Ishikawa (cell line): ENCODE data around the gene THEM4.

Source experiments
- CEBPB ChIP-seq: IDR thresholded peaks from 2 replicates; pipeline ENCODE4 v1.6.1; 2012
- CREB1 ChIP-seq: IDR thresholded peaks from 2 replicates; pipeline ENCODE4 v1.6.1; 2012; ENCODE audit warnings: low read depth
- EGR1 ChIP-seq: IDR thresholded peaks from 2 replicates; pipeline ENCODE4 v1.6.1; 2012
- EP300 ChIP-seq: IDR thresholded peaks from 2 replicates; pipeline ENCODE4 v1.6.1; 2012; ENCODE audit warnings: borderline replicate concordance
- FOXM1 ChIP-seq: IDR thresholded peaks from 2 replicates; pipeline ENCODE4 v1.6.1; 2012; ENCODE audit warnings: low read depth, borderline replicate concordance
- MAX ChIP-seq: IDR thresholded peaks from 2 replicates; pipeline ENCODE4 v1.6.1; 2012
- NFIC ChIP-seq: IDR thresholded peaks from 2 replicates; pipeline ENCODE4 v1.6.1; 2012
- RAD21 ChIP-seq: IDR thresholded peaks from 2 replicates; pipeline ENCODE4 v1.6.1; 2012; ENCODE audit warnings: low read depth
- REST ChIP-seq: IDR thresholded peaks from 2 replicates; pipeline ENCODE4 v1.6.1; 2012; ENCODE audit warnings: low read depth, mild to moderate bottlenecking
- TAF1 ChIP-seq: IDR thresholded peaks from 2 replicates; pipeline ENCODE4 v1.6.1; 2012; ENCODE audit warnings: low read depth, mild to moderate bottlenecking
- TCF12 ChIP-seq: IDR thresholded peaks from 2 replicates; pipeline ENCODE4 v1.6.1; 2012; ENCODE audit warnings: low read depth
- TEAD4 ChIP-seq: IDR thresholded peaks from 2 replicates; pipeline ENCODE4 v1.6.1; 2012
- USF1 ChIP-seq: IDR thresholded peaks from 2 replicates; pipeline ENCODE4 v1.6.1; 2012
- YY1 ChIP-seq: IDR thresholded peaks from 2 replicates; pipeline ENCODE4 v1.6.1; 2012; ENCODE audit warnings: low read depth
- ZBTB7A ChIP-seq: IDR thresholded peaks from 2 replicates; pipeline ENCODE4 v1.6.1; 2012; ENCODE audit warnings: low read depth

Gene THEM4

GRCh38 chr1:151953409-151954094, 44.2 kb upstream of the THEM4 start:
- no peak for TF ChIP-seq ZBTB7A

GRCh38 chr1:151952811-151953210, 43.5 kb upstream of the THEM4 start:
- no peak for TF ChIP-seq TAF1
- no peak for TF ChIP-seq FOXM1
- no peak for TF ChIP-seq MAX
- TF ChIP-seq CREB1 = no peak
- no peak for TF ChIP-seq EP300
- no peak for TF ChIP-seq TEAD4
- TF ChIP-seq CEBPB = no peak
- TF ChIP-seq REST = no peak
- TF ChIP-seq YY1 = no peak
- TF ChIP-seq NFIC = no peak
- no peak for TF ChIP-seq EGR1
- no peak for TF ChIP-seq TCF12
- TF ChIP-seq USF1 = no peak
- TF ChIP-seq ZBTB7A = no peak
- no peak for TF ChIP-seq RAD21

GRCh38 chr1:151949371-151950193, 40.3 kb upstream of the THEM4 start:
- TF ChIP-seq MAX = no peak
- no peak for TF ChIP-seq REST
- no peak for TF ChIP-seq YY1
- TF ChIP-seq NFIC = no peak
- TF ChIP-seq CREB1 = no peak
- no peak for TF ChIP-seq CEBPB
- TF ChIP-seq FOXM1 = no peak
- TF ChIP-seq EGR1 = no peak
- no peak for TF ChIP-seq RAD21
- no peak for TF ChIP-seq TCF12
- no peak for TF ChIP-seq TAF1
- TF ChIP-seq ZBTB7A = no peak
- no peak for TF ChIP-seq TEAD4
- no peak for TF ChIP-seq EP300
- TF ChIP-seq USF1 = no peak

- no peak for TF ChIP-seq EGR1
- no peak for TF ChIP-seq EP300
- TF ChIP-seq ZBTB7A = no peak
- no peak for TF ChIP-seq FOXM1
- TF ChIP-seq TEAD4 = no peak
- TF ChIP-seq MAX = no peak
- TF ChIP-seq TAF1 = no peak
- no peak for TF ChIP-seq RAD21
- no peak for TF ChIP-seq NFIC
- TF ChIP-seq REST = no peak
These were observed 39.2 kb upstream of the THEM4 start for GRCh38 chr1:151948506-151948905.
